HFFc6 (cell line): ENCODE data around the gene SP6. TPM values are rescaled to one million over a fixed set of nuclear protein-coding genes. Genes with fewer than 3 reads are reported as not detected.

Source experiments
- DNase-seq: peaks from one replicate; pipeline ENCODE4 v3.0.0-alpha.2; 2018
- H3K27ac Mint-ChIP-seq: 2 replicates; pipeline ENCODE4 v1.8.0; 2020; ENCODE audit warnings: mild to moderate bottlenecking, mixed read lengths
- H3K27me3 Mint-ChIP-seq: 2 replicates; pipeline ENCODE4 v1.8.0; 2021; ENCODE audit warnings: mild to moderate bottlenecking, moderate library complexity, mixed read lengths; ENCODE audit not compliant: insufficient read depth
- H3K36me3 Mint-ChIP-seq: 2 replicates; pipeline ENCODE4 v1.8.0; 2021; ENCODE audit warnings: low read depth, mixed read lengths
- H3K4me1 Mint-ChIP-seq: 2 replicates; pipeline ENCODE4 v1.8.0; 2020; ENCODE audit warnings: low read depth, mixed read lengths
- H3K4me3 Mint-ChIP-seq: 2 replicates; pipeline ENCODE4 v1.8.0; 2020; ENCODE audit warnings: mild to moderate bottlenecking, moderate library complexity, mixed read lengths
- H3K9me3 Mint-ChIP-seq: 2 replicates; pipeline ENCODE4 v1.8.0; 2020; ENCODE audit warnings: mild to moderate bottlenecking, mixed read lengths
- total RNA-seq, 6 experiments: library from RNA; stranded (reverse); fragmentation: NEBNext Ultra II Directional; extraction: Animal tissue kit (Norgen Biotek cat#: 25700); gene quantifications; 2 replicates in 1 of 6; 3 replicates in 5 of 6; pipeline ENCODE4 v1.2.3, GENCODE V29; 2021
- TF ChIP-seq, protein P1 (sequence below): fragments of 200-600 bp; sonication (generic); IDR thresholded peaks from 2 replicates; pipeline ENCODE4 v1.5.0; 2021; ENCODE audit warnings: antibody characterized with exemption, mild to moderate bottlenecking

SP6 gene
- total RNA-seq, 6 experiments from 2014 or later: 0.45 to 1.2 (median 1.1) TPM

GRCh38 chr17:47872019-47872650 lies 21.2 kb upstream of the SP6 start:
- no peak overlapping the region for H3K4me3 Mint-ChIP-seq
- H3K27me3 Mint-ChIP-seq: peaks cover 22% of the 10 kb centered on the region
- TF ChIP-seq, protein P1, sequence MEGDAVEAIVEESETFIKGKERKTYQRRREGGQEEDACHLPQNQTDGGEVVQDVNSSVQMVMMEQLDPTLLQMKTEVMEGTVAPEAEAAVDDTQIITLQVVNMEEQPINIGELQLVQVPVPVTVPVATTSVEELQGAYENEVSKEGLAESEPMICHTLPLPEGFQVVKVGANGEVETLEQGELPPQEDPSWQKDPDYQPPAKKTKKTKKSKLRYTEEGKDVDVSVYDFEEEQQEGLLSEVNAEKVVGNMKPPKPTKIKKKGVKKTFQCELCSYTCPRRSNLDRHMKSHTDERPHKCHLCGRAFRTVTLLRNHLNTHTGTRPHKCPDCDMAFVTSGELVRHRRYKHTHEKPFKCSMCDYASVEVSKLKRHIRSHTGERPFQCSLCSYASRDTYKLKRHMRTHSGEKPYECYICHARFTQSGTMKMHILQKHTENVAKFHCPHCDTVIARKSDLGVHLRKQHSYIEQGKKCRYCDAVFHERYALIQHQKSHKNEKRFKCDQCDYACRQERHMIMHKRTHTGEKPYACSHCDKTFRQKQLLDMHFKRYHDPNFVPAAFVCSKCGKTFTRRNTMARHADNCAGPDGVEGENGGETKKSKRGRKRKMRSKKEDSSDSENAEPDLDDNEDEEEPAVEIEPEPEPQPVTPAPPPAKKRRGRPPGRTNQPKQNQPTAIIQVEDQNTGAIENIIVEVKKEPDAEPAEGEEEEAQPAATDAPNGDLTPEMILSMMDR: no peak
- no peaks in the 10 kb centered on the region for H3K9me3 Mint-ChIP-seq
- H3K36me3 Mint-ChIP-seq: no peaks in the 10 kb centered on the region
- no peak for DNase-seq
- H3K4me1 Mint-ChIP-seq: peaks cover 37% of the 10 kb centered on the region
- no peak overlapping the region for H3K27ac Mint-ChIP-seq

GRCh38 chr17:47871048-47871447 lies 20.1 kb upstream of the SP6 start:
- Mint-ChIP-seq H3K27me3 (peaks cover 22% of the 10 kb centered on the region), H3K9me3 (no peaks in the 10 kb centered on the region), H3K36me3 (no peaks in the 10 kb centered on the region), H3K4me3 (no peak overlapping the region), H3K27ac (no peak overlapping the region), H3K4me1 (peaks cover 37% of the 10 kb centered on the region)
- no peak for DNase-seq
- TF ChIP-seq, protein P1: no peak

DNA sequence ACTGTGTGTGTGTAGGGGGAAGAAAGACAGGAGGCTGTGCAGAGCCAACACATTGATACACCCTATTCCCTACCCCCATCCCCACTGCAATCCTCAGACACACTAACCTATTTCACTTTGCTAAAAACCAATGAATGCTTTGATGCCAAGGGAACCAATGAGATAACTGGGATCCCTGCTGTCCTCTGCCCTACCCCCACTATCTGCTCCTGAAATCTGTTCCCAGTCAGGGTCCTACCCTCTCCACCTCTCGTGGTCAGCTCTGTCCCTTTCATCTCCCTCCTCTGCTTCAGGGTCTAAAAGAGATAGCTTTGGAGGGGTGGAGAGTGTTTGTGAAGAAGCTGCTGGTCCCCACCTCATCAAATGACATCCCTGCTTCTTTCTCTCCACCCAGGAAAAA lies 19.1 kb upstream of the SP6 start:
- no peaks in the 10 kb centered on the region for H3K36me3 Mint-ChIP-seq

GRCh38 chr17:47869114-47869513 lies 18.2 kb upstream of the SP6 start:
- Mint-ChIP-seq H3K27me3 (peaks cover 20% of the 10 kb centered on the region), H3K36me3 (no peaks in the 10 kb centered on the region), H3K9me3 (peaks cover 4% of the 10 kb centered on the region), H3K4me1 (peaks cover 38% of the 10 kb centered on the region), H3K27ac (no peak overlapping the region), H3K4me3 (no peak overlapping the region)
- no peak for DNase-seq
- TF ChIP-seq, protein P1: no peak

More for the DNA sequence above, 19.1 kb upstream of the SP6 start:
- H3K4me1 Mint-ChIP-seq: peaks cover 36% of the 10 kb centered on the region
- no peak overlapping the region for H3K27ac Mint-ChIP-seq
- H3K27me3 Mint-ChIP-seq: peaks cover 22% of the 10 kb centered on the region
- no peak for DNase-seq
- H3K4me3 Mint-ChIP-seq: no peak overlapping the region
- TF ChIP-seq, protein P1: no peak
- H3K9me3 Mint-ChIP-seq: no peaks in the 10 kb centered on the region

GRCh38 chr17:47867813-47868533 lies 17.0 kb upstream of the SP6 start:
- Mint-ChIP-seq H3K36me3 (peaks cover 5% of the 10 kb centered on the region), H3K27me3 (peaks cover 20% of the 10 kb centered on the region), H3K4me1 (peaks cover 39% of the 10 kb centered on the region), H3K4me3 (no peak overlapping the region), H3K27ac (no peak overlapping the region), H3K9me3 (peaks cover 12% of the 10 kb centered on the region)
- no peak for DNase-seq
- TF ChIP-seq, protein P1: no peak
